Middle frontal gyrus (tissue), 1 donor: ENCODE measurements around the gene KIF4A.
"Not testable (repeated sequence)": the region's sequence is repeated elsewhere in the genome, so short reads cannot be mapped to it uniquely, and the experiment has no call there.

Experiments used
- DNase-seq: peaks from one replicate; pipeline ENCODE4 v3.0.0-alpha.2; 2015; ENCODE audit warnings: low spot score; ENCODE audit errors: extremely low spot score

KIF4A gene

DNA sequence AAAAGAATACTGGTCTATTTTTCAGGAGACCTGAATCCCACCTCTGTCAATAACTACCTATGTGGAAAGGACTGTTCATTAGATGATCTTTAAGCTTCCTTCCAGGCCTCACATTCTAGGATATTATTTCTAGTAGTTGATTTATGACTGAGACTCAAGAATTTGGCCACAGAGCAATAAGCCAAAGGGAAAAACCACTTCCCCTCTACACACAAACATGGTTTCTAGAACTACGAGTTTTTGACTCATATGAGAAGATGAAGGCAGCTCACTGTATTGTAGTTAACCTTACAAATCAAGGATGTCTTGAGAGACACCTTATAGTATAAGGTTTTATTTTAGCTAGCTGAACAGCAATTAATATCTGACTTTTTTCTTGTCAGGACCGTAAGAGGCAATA lies 96.3 kb downstream of the KIF4A start:
- DNase-seq, result no peak

DNA sequence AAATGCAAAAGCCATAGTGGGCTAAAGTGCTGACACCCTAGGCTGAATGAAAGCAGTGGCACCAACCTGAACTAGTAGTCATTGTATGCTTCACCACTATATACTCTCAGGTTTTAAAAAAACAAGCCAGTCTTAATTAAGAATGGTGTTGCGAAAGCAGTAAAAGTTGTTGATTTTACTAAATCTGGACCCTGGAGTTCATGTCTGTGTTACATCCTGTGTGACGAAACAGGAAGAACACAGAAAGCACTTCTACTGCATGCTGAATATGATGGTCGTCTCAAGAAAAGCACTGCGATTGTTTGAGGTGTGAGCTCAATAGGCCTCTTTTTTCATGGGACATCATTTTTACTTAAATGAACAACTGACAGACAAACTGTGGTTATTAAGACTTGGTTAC lies 109.0 kb downstream of the KIF4A start:
- DNase-seq, result no peak

GRCh38 chrX:70400181-70400580 lies 110.3 kb downstream of the KIF4A start:
- DNase-seq, result not testable (repeated sequence)

GRCh38 chrX:70402721-70403120 lies 112.8 kb downstream of the KIF4A start:
- DNase-seq, result no peak

DNA sequence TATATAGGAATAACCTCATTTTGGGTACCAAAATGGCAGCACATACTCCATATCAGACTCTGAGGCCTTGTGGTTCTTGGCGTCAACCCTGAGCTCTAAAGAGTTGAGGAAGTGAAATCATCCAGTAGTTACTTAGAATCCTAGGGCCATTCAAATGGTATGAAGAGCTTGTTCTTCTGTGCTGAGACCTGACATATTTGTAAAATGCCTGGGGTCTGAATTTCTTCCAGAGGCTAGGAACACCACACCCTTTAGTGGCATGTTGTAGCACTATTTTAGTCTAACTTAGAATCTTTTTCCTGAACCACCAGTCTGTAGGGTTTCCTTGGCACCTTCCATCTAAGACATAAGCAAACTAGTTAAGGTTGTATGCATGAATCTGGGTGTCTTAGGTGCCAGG lies 115.1 kb downstream of the KIF4A start:
- DNase-seq, result no peak

- no peak for DNase-seq
Measured at GRCh38 chrX:70410921-70411320, 121.0 kb downstream of the KIF4A start.

DNA sequence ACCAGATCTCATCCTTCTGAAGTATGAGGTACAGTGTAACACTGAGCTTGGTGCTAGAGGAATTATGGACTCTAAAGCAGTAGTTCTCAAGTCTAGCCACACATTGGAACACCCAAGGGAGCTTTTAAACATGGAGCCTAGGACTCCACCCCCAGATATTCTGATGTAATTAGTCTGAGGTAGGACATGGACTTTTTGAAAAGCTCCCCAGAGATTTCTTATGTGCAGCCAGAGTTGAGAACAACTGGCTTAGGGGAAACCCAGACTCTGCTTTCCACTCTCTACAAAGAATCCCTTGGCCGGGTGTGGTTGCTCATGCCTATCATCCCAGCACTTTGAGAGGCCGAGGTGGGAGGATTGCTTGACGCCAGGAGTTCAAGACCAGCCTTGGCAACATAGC lies 121.6 kb downstream of the KIF4A start:
- no peak for DNase-seq

- no peak for DNase-seq
Measured at GRCh38 chrX:70421618-70422017, 131.7 kb downstream of the KIF4A start.

GRCh38 chrX:70422851-70423341 lies 133.0 kb downstream of the KIF4A start, which contains the start of gene GDPD2:
TSS of gene GDPD2 (plus strand) at chrX:70423314. CDS start at chrX:70424985, 1,671 bp downstream.
- no peak for DNase-seq

DNA sequence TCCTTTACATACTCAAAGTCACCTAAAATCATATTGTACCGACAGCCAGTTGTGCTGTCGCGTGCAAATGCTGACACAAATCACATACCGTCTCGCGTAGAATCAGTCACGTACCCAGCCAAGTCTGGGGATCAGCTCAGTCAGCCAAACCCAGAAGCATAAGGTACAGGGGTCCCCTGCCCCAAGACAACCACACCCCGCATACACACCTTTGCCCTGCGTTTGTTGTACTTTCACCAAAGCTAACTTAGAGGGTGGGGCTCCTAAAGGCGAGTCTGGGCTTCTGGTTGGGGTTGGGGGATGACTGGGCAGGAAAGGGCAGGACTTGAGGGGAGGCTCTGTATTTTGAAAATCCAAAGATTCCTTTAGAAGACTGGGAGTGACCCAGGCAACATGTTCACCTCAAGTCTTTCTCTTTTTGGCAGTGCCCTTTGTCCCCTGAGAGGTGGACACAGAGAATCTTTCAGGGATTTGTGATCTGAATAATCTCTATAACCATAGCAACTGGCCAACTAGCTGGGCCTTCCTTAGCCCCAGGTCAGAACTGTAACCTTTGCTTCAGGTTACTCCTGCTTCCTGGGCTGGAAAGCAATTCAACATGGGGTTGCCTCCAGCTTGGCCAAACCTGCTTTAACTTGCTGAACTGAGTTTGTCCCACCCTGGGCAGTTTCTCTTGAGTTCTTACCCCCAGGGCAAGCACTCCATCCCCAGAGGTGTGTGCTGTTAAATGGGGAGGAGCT lies 134.2 kb downstream of the KIF4A start:
- DNase-seq, result no peak

GRCh38 chrX:70424801-70425200 lies 134.9 kb downstream of the KIF4A start:
- no peak for DNase-seq

GRCh38 chrX:70426286-70427278 lies 136.7 kb downstream of the KIF4A start:
- DNase-seq, result no peak

GRCh38 chrX:70427365-70427764 lies 137.5 kb downstream of the KIF4A start:
- DNase-seq, result no peak

DNA sequence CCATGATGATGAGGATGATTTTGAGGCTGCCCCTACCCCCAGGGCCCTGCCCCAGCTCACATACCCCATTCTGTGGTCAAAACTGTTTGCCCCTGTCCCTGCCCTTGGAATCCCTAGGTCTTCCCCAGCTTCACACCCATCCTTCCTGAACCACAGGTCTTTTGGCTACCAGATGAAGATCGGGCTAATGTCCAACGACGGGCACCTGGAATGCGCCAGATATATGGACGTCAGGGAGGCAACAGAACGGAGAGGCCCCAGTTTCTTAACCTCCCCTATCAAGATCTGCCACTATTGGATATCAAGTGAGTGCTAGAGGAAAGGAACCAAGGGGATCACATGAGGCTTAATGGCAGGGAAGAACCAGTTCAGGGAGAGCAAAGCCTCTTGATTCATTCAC lies 139.9 kb downstream of the KIF4A start:
- DNase-seq, result no peak

DNA sequence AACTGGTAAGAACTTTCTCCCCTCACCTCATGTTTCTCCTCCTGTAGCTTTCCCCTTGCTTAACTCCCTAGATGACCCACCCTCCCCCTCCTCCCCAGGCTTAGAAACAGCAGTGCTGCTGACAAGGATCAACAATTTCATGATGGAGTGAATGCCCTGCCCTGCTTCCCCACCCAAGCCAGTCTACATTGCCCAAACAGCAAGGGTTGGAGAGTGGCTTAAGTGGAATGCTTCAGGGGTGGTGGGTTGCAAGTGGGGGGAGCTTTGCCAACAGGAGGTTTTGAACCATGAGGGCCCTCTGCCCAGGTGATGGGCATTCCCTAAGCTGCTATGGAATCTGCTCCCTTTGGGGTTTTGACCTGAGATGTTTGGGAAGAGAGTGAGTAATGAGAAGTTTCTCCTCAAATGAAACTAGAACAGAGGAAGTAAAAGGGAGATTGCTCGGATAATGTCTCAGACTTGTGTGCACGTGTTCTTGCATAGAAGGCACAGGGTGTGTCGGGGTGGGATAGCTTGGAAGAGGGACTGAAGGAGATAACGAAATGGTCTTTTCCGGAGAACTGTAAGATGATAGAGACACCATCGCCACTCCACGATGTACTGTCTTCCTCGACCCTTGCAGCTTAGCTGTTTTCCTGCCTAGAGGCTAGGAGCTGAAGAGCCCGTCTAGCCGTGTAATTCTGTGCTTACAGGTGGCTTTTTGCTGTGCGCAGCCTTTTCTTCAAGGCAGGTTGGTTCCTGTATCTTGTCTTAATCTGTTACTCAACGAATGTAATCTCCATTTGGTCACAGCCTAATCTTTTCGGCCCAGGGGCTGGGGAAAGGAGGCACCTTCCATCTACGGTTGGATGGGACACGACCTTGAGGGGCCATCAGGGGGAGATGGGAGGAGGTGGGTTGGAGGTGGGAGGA lies 143.3 kb downstream of the KIF4A start:
- no peak for DNase-seq

- DNase-seq, result no peak
Measured at GRCh38 chrX:70433848-70434351, 144.0 kb downstream of the KIF4A start.

- peak; percentile 73 for DNase-seq
Measured at GRCh38 chrX:70434352-70434866, 144.5 kb downstream of the KIF4A start.

- DNase-seq, result no peak
Measured at GRCh38 chrX:70434914-70435586, 145.1 kb downstream of the KIF4A start.

GRCh38 chrX:70436343-70436742 lies 146.4 kb downstream of the KIF4A start:
- no peak for DNase-seq

DNA sequence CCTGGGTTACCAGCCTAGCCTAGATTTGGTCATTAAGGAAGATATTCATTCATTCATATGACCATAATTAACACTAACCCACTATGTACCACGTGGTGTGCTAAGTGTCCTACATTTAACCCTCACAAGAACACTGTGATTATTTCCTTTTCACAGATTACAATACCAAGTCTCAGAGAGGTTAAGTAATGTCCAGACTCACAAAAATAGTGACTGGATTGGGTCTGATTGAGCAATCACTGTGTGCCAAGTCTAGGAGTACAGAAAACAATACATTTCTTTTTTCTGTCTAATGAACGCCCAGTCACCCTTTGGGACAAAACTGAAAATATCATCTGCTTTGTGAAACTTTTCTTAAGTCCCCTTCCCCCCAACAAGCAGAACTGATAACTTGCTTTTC lies 147.1 kb downstream of the KIF4A start:
- no peak for DNase-seq
